GM23248 (cell line): Measurements from ENCODE around the gene HTR3A.

Experiments
- EZH2 ChIP-seq: fragments of 200-600 bp; sonication (generic); IDR thresholded peaks from 2 replicates; pipeline ENCODE4 v1.6.1; 2018; ENCODE audit warnings: antibody characterized with exemption, mild to moderate bottlenecking; ENCODE audit not compliant: insufficient read depth, poor library complexity, severe bottlenecking
- EZH2phosphoT487 ChIP-seq: fragments of 200-600 bp; sonication (generic); IDR thresholded peaks from 2 replicates; pipeline ENCODE4 v1.6.1; 2018; ENCODE audit warnings: antibody characterized with exemption, moderate library complexity, mild to moderate bottlenecking, low read depth; ENCODE audit not compliant: insufficient read depth

DNA sequence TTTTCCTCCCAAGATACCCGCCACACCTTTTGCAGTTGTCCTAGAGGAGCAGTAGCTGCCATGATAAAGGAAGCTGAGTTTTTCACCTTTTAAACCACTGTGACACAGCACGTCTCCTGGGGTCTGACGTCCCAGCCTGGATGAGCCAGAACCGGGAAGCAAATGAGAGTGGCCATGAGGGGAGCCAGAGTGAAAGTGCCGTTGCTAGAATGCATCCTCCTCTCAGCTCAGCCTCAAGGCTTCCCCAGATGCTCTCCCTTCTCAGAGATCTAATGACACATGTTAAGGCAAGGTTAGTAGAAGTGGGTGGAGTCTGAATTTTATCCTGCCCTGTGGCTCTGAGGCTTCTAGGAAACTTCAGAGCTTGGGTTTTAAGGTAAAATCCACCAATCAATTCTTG lies 23.4 kb upstream of the HTR3A start:
- no peak for TF ChIP-seq EZH2
- no peak for TF ChIP-seq EZH2phosphoT487
